Measurements from ENCODE around the gene ZNF614.
"Not testable (repeated sequence)": the region's sequence is repeated elsewhere in the genome, so short reads cannot be mapped to it uniquely, and the experiment has no call there.

ZNF614 gene

DNA sequence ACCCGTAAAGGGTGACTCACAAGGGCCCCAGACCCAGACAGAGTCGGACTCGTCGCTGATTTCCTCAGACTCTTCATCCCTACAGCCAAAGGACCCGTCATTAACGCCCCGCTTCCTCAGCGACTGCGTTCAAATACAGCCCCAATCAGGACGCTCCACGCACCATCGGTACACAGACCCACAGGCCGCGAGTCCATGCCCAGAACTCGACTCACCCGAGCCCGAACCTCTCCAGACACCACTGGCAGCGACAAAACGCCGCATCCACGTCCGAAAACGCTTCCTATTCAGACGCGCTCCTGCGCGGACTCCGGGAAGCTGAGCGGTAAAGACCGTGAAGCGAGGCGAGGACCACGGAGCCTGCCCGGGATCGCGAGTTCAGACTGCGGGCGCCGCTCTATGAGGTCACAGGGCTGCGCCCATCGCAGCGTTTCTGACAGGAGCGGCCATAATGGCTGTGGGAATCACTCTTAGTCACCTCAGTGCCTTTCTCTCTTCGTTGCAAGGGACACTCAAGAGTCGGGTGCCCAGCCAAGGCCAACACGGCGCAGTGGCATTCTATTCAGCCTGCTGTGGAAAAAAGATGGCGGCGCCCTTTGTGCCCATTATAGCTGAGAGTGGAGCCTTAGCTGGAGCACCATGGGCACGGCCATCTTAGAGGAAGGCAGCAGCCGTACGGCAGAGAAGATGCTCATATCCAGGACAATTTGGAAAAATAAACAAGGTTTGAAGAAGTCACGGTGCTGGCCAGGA is at the start of gene ZNF614:
ZNF614 (minus strand) TSS at position 353 of the 753 bp plus-strand sequence. CDS start 2,634 bp downstream, outside the sequence.
- DNase-seq = peak; percentile 85

DNA sequence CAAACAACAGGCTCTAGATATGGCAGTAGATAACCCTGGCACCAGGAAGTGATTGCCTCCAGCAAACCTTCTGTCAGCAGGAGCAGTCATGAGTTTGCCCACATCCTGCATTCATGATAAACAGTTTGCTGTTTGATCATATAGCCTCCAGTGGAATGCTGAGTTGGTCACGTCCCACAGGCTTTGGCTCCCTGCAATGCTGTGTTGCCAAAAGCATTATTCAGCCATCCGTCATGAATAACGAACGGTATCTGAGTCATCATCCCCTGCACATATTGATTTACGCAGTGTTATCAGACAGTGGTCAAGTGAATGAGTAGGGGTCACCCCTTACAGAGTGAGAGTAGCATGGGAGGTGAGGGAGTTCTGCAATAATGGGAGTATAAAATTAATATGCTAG is 42.3 kb upstream of the ZNF614 start:
- no peak for DNase-seq

DNA sequence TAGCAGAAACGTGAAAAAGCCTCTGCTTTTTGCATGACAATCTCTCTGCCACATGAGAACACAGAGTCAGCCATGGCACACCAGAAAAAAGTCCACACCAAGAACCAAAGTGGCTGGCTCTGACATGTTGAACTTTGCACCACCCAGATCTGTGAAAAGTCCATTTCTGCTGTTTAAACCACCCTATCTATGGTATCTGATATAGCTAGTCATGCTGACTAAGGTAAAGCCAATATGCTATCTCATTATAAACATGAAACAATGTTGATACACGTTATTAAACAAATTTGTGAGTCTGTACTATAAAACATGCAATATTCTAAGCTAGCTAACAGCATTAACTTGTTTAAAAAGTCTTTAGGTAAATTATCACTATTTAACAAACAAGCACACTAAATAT is 41.5 kb upstream of the ZNF614 start:
- no peak for DNase-seq

DNA sequence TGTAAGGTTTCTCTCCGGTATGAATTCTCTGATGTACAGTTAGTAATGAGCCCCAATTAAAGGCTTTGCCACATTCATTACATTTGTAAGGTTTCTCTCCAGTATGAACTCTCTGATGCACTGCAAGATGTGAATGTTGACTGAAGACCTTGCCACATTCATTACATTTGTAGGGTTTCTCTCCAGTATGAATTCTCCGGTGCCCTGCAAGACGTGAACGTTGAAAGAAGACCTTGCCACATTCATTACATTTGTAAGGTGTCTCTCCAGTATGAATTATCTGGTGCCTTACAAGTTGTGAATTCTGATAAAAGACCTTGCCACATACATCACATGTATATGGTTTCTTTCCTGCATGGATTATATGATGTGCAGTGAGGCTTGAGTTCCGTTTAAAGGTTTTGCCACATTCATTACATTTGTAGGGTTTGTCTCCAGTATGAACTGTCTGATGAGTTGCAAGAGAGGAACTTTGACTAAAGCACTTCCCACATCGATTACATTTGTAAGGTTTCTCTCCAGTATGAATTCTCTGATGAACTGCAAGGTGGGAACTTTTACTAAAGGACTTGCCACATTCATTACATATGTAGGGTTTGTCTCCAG is 38.2 kb upstream of the ZNF614 start:
- no peak for DNase-seq

DNA sequence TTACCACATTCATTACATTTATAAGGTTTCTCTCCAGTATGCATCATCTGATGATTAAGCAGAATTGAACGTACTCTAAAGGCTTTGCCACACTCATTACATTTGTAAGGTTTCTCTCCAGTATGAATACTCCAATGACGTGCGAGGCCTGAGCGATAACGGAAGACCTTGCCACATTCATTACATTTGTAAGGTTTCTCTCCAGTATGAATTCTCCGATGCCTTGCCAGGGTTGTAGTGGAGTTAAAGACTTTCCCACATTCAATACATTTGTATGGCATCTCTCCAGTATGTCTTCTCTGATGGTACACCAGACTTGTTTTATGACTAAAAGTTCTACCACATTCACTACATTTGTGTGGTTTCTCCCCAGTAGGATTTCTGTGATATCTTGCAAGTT is 37.2 kb upstream of the ZNF614 start:
- DNase-seq = no peak

DNA sequence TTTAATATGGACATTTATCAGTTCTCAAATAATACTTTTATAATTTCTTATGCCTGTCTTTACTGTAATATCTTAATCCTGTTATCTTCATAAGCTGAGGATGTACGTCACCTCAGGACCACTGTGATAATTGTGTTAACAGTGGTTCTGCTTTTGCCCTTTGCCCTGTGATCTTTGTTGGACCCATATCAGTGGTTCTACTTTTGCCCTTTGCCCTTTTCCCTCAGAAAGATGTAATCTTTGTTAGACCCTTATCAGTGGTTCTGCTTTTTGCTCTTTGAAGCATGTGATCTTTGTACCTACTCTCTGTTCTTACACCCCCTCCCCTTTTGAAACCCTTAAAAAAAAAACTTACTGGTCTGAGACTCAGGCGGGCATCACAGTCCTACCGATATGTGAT is 28.3 kb upstream of the ZNF614 start:
- DNase-seq = not testable (repeated sequence)

DNA sequence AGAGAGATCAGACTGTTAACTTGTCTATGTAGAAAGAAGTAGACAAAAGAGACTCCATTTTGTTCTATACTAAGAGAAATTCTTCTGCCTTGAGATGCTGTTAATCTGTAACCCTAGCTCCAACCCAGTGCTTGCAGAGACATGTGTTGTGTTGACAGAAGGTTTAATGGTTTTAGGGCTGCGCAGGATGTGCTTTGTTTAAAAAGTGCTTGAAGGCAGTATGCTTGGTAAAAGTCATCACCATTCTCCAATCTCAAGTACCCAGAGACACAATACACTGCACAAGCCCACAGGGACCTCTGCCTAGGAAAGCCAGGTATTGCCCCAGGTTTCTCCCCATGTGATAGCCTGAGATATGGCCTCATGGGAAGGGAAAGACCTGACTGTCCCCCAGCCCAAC is 23.6 kb upstream of the ZNF614 start:
- DNase-seq = not testable (repeated sequence)

DNA sequence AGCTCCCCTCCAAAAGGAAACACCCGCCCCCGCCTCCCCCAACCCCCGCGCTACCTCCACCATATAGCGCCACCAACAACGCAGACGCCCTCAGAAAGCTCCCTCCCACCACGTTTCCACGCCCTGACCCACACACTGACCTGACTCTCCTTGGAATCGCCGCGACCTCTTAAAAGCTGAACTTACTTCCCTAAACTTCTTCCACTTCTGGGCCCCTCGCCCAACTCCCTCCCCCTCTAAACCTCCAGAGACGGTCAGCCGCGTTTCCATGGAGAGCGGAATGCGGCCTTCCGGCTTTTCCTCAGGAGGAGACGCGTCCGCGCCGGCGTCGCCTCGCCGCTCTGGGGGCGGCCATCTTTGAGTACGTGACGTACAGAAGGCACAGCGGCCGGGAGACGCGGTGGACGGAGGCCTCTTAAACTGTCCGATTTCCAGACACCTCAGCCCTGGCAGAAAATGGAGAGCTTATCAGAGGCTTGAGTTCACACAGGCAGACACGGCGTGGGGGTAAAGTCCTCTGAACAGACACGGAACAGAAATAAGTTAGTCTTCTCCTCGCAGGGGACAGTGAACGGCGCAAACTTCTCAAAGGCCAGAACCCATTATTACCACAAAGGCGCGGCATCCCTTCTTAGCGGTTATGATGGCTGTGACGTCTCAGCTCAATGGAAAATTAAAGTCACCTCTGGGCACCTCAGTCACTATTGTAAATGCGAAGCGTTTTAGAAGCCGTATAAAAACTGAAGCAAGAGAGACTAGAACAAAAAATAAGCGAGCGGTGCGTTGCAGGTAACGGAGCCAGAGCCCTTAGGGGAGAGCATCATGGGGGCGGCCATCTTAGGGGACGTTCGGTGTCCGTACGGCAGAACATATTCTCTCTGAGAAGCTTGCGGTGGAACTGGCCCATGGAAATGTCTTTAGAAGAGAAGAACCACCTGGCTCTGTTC is 20.6 kb upstream of the ZNF614 start, which contains the start of gene ZNF432:
ZNF432 (minus strand) TSS at position 284 of the 947 bp plus-strand sequence. CDS start 1,970 bp downstream, outside the sequence.
- DNase-seq = peak; percentile 93

DNA sequence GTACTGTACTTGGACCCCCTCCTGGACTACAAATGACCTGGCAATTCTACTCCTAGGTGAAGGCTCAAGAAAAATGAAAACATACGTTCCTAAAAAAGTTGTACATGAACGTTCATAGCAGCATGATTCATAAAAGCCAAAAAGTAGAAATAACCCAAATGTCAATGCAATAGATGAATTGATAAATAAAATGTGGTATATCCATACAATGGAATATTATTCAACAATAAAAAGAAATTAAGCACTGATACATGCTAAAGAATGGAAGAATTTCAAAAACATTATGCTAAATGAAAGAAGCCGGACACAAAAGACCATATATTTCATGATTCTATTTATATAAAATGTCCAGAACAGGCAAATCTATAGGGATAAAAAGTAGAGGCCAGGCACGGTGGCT is 11.0 kb upstream of the ZNF614 start:
- no peak for DNase-seq

DNA sequence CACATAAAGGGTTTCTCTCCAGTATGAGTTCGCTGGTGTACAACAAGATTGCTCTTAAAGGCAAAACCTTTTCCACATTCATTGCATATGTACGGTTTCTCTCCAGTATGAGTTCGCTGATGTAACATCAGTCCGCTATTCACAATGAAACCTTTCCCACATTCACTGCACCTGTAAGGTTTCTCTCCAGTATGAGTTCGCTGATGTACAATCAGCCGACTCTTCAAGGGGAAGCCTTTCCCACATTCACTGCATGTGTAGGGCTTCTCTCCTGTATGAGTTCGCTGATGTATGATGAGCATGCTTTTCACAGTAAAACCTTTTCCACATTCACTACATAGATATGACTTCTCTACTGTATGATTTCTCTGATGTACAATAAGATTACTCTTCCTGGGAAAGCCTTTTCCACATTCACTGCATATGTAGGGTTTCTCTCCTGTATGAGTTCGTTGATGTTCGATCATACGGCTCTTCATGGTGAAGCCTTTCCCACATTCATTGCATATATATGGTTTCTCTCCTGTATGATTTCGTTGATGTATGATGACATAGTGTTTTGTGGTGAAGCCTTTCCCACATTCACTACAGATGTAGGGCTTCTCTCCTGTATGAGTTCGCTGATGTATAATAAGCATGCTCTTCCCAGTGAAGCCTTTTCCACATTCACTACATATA is 6.0 kb upstream of the ZNF614 start:
- peak; percentile 9 for DNase-seq

DNA sequence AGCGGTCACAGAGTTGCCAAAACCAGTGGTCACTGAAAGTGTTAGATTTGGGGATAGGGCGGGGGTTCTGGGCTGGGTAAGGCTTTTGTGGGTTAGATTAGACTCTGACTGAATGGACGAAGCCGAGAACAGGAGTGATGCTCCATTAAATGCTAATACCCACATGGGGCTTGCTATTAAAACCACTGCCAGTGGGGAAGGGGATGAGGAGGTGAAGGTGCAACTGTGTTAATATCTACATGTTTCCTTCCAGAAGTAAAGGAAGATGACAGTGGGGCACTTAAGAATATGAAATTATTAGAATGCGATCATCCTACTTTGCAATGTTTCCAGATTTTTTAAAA is 573 bp upstream of the ZNF614 start:
- DNase-seq = no peak

DNA sequence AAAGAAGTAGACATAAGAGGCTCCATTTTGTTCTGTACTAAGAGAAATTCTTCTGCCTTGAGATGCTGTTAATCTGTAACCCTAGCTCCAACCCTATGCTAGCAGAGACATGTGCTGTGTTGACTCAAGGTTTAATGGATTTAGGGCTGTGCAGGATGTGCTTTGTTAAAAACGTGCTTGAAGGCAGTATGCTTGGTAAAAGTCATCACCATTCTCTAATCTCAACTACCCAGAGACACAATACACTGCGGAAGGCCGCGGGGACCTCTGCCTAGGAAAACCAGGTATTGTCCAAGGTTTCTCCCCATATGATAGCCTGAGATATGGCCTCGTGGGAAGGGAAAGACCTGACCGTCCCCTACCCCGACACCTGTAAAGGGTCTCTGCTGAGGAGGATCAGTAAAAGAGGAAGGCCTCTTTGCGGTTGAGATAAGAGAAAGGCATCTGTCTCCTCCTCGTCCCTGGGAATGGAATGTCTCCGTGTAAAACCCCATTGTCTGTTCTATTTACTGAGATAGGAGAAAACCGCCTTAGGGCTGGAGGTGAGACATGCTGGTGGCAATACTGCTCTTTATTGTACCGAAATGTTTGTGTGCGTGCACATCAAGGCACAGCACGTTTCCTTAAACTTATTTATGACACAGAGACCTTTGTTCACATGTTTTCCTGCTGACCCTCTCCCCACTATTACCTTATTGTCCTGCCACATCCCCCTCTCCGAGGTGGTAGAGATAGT is 1.8 kb downstream of the ZNF614 start:
- not testable (repeated sequence) for DNase-seq

DNA sequence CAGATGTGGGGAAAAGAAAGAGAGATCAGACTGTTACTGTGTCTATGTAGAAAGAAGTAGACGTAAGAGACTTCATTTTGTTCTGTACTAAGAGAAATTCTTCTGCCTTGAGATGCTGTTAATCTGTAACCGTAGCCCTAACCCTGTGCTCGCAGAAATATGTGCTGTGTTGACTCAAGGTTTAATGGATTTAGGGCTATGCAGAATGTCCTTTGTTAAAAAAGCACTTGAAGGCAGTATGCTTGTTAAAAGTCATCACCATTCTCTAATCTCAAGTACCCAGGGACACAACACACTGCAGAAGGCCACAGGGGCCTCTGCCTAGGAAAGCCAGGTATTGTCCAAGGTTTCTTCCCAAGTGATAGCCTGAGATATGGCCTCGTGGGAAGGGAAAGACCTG is 3.7 kb downstream of the ZNF614 start:
- DNase-seq = not testable (repeated sequence)

DNA sequence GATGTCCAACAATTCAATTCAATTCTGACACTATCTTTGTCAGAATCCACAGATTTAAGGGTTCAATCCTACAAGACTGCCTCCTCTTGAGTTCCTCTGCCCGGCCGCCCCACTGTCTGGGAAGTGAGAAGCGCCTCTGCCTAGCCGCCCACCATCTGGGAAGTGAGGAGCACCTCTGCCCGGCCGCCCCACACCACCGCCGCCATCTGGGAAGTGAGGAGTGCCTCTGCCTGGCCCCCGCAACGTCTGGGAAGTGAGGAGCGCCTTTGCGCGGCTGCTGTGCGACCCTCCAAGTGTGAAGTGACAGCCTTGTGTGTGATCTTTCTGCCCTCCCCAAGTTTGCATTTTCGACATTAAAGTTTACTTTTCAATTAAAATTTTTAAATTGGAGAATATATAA is 6.0 kb downstream of the ZNF614 start:
- no peak for DNase-seq

DNA sequence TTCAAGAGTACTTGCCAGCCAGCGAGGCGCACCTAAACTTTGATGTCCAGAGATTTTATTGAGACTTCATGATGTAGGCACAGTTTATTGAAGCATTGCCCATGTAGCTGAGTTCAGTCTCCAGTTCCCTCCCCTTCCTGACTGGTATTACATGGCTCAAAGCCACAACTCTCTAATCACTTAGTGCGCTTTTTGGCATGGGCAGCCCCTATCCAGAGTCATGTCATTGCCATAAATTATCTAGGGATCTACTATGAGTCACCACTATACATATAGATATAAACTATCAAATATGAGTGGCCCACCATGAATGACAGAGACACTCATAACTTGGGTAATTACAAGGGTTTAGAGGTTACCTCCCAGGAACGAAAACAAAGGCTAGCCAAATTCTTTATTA is 7.7 kb downstream of the ZNF614 start:
- no peak for DNase-seq

DNA sequence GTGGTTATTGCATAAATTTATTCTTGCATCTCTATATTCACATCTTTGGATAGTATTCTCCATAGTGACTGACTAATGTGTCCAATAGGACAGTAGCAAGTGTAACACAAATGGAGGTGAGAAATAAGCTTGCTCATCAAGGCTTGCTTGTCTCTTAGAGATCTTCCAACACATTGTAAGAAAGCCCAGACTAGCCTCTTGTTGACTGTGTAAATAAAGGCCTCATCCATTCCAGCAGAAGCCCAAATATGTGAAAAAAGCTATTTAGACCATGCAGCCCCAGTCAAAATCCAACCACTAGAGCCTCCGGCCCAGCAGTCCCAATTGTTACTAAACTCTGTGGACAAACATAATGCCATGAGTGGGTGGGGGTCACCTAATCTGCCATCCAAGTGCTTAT is 17.5 kb downstream of the ZNF614 start:
- no peak for DNase-seq

DNA sequence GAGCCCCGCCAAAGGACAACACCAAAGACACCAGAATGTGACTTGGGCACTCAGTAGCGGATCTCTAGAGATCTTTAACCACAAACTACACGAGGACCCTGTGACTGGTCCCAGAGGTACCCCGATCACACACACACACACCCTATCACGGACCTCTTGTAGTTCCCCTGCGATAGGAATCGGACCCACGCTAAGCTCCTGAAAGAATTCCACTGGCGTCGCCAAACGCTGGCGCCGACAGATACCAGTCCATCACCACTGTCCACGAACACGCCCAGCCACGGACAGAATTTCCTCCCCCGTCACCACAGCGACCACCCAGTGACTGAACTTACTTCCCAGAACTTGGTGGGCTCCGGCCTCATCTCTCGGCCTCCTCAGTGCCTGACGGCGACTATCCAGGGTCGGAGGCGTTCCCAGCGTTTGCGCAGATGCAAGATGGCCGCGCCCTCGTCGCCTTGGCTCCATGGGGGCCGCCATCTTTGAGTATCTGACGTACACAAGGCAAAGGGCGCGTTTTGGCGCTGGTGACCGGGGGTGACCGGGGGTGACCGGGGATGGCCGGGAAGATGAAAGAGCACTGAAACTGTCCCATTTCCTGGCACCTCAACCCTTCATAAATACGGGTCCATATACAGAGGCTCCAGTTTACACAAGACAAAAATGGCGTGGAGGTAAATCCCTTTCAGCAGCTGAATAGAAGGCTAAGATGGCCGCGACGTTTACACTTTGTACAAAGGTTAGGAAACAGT is 20.2 kb downstream of the ZNF614 start, which contains the start of gene ZNF615:
ZNF615 (minus strand) TSS at position 406 of the 752 bp plus-strand sequence. CDS start 4,500 bp downstream, outside the sequence.
- DNase-seq = peak; percentile 85

DNA sequence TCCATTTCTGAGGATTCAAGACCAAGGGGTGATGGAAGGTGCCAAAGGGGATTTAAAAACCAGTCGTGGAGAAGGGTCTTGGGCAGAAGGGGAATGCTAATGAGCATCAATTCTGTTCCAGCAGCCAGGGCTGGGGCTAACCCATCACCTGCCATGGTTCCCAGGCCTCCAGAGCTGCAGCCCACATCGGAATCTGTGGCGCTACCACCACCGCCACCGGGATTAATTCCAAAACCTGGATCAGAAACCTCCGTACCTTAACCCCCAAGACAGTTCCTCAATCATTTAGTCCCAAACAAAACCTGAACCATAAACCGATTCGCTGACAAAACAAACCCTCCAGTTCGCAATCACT is 20.8 kb downstream of the ZNF614 start:
- DNase-seq = peak; percentile 8

DNA sequence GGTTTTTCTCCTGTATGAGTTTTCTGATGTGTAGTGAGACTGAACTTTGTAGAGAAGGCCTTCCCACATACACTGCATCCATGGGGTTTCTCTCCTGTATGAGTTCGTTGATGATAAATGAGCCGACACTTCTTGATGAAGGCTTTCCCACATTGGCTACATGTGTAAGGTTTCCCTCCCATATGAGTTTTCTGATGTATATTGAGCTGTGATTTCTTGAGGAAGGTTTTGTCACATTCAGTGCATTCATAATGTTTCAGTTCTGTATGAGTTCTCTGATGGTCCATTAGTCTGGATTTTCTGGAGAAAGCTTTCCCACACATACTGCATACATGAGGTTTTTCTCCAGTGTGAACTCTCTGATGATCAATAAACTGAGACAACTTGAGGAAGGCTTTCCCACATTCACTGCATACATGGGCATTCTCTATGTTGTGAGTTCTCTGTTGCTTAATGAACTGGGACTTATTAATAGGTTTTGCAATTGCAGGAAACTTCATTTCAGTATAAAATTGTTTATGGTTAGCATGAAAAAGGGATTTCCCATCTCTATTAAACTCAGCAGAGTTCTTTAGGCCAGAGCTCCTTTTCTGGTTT is 34.0 kb downstream of the ZNF614 start:
- DNase-seq = no peak

DNA sequence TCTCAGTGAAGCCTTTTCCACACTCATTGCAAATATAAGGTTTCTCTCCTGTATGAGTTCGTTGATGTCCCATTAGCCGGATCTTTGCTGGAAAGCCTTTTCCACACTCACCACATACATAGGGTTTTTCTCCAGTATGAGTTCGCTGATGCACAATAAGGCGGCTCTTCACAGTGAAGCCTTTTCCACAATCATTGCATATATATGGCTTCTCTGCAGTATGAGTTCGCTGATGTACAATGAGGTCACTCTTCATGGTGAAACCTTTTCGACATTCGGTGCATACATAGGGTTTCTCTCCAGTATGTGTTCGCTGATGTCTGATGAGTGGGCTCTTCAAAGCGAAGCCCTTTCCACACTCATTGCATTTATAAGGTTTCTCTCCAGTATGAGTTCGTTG is 34.8 kb downstream of the ZNF614 start:
- DNase-seq = no peak
